Measurements from ENCODE around the gene LRRC1.

GRCh38 chr6:53920881-53921280, 126.1 kb downstream of the LRRC1 start:
- TF ChIP-seq TCF4 (CRISPR knock-in tag; IDR thresholded peaks at IDR 0.05; ENCODE audit: borderline replicate concordance) (no peak), GLIS3 (CRISPR knock-in tag; IDR thresholded peaks at IDR 0.05) (no peak), RARB (CRISPR knock-in tag; IDR thresholded peaks at IDR 0.05) (no peak), PATZ1 (CRISPR knock-in tag; IDR thresholded peaks at IDR 0.05; ENCODE audit: borderline replicate concordance) (no peak), ARNTL (CRISPR knock-in tag; IDR thresholded peaks at IDR 0.05; ENCODE audit: borderline replicate concordance, low read depth) (no peak), OSR1 (CRISPR knock-in tag; IDR thresholded peaks at IDR 0.05) (no peak), PPARA (CRISPR knock-in tag; IDR thresholded peaks at IDR 0.05; ENCODE audit: borderline replicate concordance) (no peak), ZNF8 (CRISPR knock-in tag; IDR thresholded peaks at IDR 0.05) (no peak), CSRNP3 (CRISPR knock-in tag; IDR thresholded peaks at IDR 0.05) (no peak), ZNF565 (CRISPR knock-in tag; conservative IDR thresholded peaks at IDR 0.05; ENCODE audit: low read depth) (no peak), SNAI2 (CRISPR knock-in tag; IDR thresholded peaks at IDR 0.05) (no peak)
